ENCODE results near the gene VSTM2B. TPM values are rescaled to one million over a fixed set of nuclear protein-coding genes. Genes with fewer than 3 reads are reported as not detected.
"Not testable (repeated sequence)": the region's sequence is repeated elsewhere in the genome, so short reads cannot be mapped to it uniquely, and the experiment has no call there.

VSTM2B gene
- total RNA-seq, 4 donors from 2014 or later, result not detected

DNA sequence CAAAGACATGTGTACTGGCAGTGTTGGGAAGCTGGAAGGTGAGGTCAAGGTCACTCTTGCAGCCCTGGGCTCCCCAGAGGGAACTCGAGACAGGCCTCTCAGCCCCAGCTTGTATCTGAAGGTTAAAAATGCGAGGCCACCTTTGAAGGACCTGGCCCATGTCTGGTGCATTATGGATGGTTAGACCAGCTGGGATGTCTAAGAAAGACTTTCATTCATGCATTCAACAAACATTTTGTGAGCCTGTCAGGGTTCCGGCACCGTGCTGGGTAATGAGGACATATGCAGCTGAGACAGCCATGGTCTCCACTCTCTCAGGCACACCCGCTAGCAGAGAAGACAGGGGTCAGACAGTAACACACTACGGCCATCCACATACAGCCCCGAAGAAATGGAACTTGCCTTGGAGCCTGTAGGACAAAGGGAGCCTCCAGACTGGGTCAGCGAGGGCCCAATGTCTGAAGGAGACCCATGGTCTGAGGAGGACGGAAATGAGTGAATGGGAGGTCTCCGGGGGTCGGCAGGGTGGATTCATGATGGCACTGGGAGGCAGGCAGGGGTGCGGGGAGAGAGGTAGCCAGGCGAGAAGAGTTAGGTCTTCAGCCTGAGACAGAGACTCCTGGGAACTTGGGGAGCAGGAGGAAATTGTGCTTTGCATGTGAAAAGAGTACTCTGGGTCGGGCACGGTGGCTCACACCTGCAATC is 19.0 kb downstream of the VSTM2B start:
- DNase-seq (ENCODE audit: low spot score) (no peak), ATAC-seq (ENCODE audit: low FRiP score) (no peak)
- no peak for TF ChIP-seq CTCF (IDR thresholded peaks at IDR 0.05)

GRCh38 chr19:29545447-29545846 is 19.7 kb downstream of the VSTM2B start:
- not testable (repeated sequence) for ATAC-seq (ENCODE audit: low FRiP score); DNase-seq (ENCODE audit: low spot score)

- no peak for ATAC-seq (ENCODE audit: low FRiP score)
- no peak for TF ChIP-seq CTCF (IDR thresholded peaks at IDR 0.05)
- DNase-seq (ENCODE audit: low spot score), result no peak
Measured at GRCh38 chr19:29545866-29546582, 20.2 kb downstream of the VSTM2B start.

GRCh38 chr19:29546583-29547190 is 20.9 kb downstream of the VSTM2B start:
- ATAC-seq (ENCODE audit: low FRiP score), result no peak
- no peak for TF ChIP-seq CTCF (IDR thresholded peaks at IDR 0.05)
- no peak for DNase-seq (ENCODE audit: low spot score)

DNA sequence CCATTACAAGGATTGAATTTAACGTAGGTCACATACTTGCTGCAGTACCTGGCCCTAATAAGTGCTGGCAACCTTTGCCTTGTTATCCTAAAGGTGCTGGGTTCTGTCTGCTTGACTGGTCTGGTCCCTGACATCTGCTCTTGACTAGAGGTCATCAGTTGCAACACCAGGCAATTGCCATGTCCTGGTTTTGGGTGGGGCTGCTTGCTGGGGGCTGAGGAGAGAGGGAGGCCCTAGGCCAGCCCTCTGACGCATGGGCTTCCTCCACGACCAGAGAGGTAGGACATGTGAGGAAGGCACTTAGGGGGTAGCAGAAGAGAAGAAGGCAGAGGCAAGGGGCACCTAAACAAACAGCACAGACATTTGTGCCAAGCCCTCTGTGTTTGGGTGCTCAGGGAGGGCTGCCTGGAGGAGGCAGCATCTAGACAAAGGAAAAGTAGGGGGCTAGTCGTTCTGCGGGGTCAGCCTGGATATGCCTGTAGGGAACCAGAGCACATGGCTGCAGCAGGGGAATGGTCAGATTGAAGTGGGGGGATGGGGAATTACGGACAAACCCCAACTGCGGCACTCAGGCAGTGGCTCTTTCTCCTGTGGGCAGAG is 21.7 kb downstream of the VSTM2B start:
- TF ChIP-seq CTCF (IDR thresholded peaks at IDR 0.05), result no peak
- DNase-seq (ENCODE audit: low spot score), result no peak
- no peak for ATAC-seq (ENCODE audit: low FRiP score)

- no peak for TF ChIP-seq CTCF (IDR thresholded peaks at IDR 0.05)
- DNase-seq (ENCODE audit: low spot score) (no peak), ATAC-seq (ENCODE audit: low FRiP score) (no peak)
Measured at GRCh38 chr19:29547981-29548380, 22.2 kb downstream of the VSTM2B start.

DNA sequence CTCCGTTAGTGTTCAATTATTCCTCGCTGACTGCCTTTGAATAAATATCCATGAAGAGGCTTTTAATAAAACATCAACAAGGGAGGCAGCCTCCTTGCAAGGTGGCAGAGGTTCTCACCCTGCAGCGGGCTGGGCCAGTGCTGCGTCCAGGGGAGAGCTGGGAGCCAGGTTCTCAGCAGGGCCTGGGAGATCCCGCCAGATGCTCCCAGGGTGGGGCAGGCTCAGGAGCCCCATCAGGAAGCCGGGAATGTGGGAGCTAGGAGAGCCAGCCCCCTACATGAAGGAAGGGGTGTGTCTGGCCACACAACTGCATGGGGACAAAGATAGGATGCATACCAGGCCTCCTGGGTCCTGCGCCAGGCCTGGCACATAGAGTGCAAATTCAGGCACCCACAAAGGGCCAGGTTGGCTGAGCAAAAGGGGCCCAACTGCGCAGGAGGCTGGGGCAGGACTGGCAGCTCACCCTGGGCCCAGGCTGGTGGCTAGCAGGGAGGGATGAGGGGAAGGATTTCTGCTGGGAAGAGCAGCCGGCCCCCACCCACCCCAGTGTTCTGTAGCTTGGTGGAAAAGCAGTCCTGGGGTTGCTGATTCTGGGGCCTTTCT is 22.8 kb downstream of the VSTM2B start:
- ATAC-seq (ENCODE audit: low FRiP score) (no peak), DNase-seq (ENCODE audit: low spot score) (no peak)
- TF ChIP-seq CTCF (IDR thresholded peaks at IDR 0.05), result no peak

All from omental fat pad (tissue), 4 donors.